GM13977 (cell line): Measurements from ENCODE around the gene DMKN.

Experiments used
- DNase-seq: peaks from one replicate; pipeline ENCODE4 v3.0.0; 2012; ENCODE audit warnings: low spot score
- in situ Hi-C: fragments of 300-500 bp; cut with MboI; formaldehyde crosslinking; loops from one replicate; pipeline ENCODE4 v1.12.0; 2022; ENCODE audit warnings: low sequenced_read_pairs, low pct_unique_long_range_greater_than_20kb, mixed read lengths, inconsistent platforms; ENCODE audit not compliant: unreplicated experiment
- TF ChIP-seq, protein P1 (sequence below): IDR thresholded peaks from 2 replicates; pipeline ENCODE4 v1.5.1; 2012; ENCODE audit warnings: mild to moderate bottlenecking, control low read depth; ENCODE audit not compliant: insufficient read depth; ENCODE audit errors: extremely low read depth, missing control alignments

The DMKN gene

GRCh38 chr19:35500611-35501010, 12.8 kb downstream of the DMKN start:
- in situ Hi-C loops: no loop called here
- no peak for DNase-seq

DNA sequence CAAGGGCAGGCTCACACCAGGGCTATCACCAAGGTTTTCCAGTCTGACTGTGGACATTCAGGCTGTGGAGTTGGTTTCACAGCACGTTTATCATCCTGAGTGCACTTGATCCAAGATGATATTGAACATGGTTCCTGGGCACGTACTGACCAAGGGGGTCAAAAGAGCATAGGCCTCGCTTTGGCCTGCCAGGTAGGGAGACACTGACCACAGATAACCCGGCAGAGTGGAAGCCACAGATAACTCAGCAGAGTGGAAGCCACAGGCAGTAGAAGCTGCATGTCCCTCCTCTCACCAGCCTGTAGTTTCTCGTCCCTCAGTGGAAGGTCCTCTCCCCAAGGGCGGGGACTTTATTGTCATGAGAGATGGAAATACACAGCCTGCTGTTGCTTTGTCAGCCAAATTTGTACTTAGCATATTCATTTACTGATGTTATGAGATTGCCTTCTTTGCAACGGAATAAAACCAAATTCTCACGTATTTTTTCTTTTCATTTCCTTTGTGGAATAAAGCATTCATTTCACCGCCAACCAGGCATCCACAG, 14.4 kb downstream of the DMKN start:
- TF ChIP-seq, protein P1, sequence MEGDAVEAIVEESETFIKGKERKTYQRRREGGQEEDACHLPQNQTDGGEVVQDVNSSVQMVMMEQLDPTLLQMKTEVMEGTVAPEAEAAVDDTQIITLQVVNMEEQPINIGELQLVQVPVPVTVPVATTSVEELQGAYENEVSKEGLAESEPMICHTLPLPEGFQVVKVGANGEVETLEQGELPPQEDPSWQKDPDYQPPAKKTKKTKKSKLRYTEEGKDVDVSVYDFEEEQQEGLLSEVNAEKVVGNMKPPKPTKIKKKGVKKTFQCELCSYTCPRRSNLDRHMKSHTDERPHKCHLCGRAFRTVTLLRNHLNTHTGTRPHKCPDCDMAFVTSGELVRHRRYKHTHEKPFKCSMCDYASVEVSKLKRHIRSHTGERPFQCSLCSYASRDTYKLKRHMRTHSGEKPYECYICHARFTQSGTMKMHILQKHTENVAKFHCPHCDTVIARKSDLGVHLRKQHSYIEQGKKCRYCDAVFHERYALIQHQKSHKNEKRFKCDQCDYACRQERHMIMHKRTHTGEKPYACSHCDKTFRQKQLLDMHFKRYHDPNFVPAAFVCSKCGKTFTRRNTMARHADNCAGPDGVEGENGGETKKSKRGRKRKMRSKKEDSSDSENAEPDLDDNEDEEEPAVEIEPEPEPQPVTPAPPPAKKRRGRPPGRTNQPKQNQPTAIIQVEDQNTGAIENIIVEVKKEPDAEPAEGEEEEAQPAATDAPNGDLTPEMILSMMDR: no peak
- in situ Hi-C loops: no loop called here
- DNase-seq: no peak

More at GRCh38 chr19:35500611-35501010, 12.8 kb downstream of the DMKN start:
- TF ChIP-seq, protein P1: no peak

DNA sequence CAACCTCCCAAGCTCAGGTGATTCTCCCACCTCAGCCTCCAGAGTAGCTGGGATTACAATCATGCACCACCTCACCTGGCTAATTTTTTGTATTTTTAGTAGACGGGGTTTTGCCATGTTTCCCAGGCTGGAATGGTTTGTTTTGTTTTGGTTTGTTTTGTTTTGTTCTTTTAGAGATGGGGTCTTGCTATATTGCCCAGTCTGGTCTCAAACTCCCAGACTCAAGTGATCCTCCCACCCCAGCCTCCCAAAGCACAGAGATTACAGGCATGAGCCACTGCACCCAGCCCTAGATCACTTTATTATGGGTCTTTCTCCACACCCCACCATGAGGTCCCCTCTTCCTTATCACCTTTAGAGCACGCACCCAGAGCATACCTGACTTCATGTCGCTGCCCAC, 15.2 kb downstream of the DMKN start:
- TF ChIP-seq, protein P1: no peak
- DNase-seq: no peak
- in situ Hi-C loops: no loop called here

DNA sequence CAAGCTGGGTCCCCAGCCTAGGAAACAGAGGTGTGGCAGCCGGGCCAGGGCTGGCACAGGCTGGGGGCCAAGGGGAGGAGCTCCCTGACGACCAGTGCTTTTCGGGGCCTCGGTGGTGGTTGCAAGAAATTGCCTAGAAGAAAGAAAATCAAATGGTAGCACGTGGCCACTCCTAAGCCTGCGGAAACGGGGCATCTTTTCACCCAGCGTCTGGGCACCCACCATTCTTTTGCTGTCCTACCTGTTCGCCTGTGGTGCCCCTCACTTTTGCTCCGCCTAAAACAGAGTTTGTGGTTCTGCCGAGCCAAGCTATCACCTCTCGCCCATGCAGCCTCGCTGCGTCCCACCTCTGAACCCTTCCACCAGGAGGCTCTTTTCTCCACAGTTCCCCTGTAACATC, 16.0 kb downstream of the DMKN start:
- no peak for DNase-seq
- in situ Hi-C loops: no loop called here
- TF ChIP-seq, protein P1: no peak

- peak; percentile 86 for DNase-seq
- TF ChIP-seq, protein P1: peak; percentile 91
- in situ Hi-C loops: no loop called here
These were observed 18.1 kb downstream of the DMKN start for GRCh38 chr19:35495107-35496064.

GRCh38 chr19:35493971-35494370, 19.5 kb downstream of the DMKN start:
- in situ Hi-C loops: no loop called here
- TF ChIP-seq, protein P1: no peak
- no peak for DNase-seq
